GM19438 (cell line): Measurements from ENCODE around the gene XCL1.
"Not testable (repeated sequence)": the region's sequence is repeated elsewhere in the genome, so short reads cannot be mapped to it uniquely, and the experiment has no call there.

ENCODE experiments used
- ATAC-seq: cut with Tn5 transposase; IDR thresholded peaks from one replicate; pipeline ENCODE4 v1.9.1; 2021; ENCODE audit warnings: low read depth; ENCODE audit not compliant: unreplicated experiment

XCL1 gene

GRCh38 chr1:168576245-168576688, at the start of gene XCL1:
Gene XCL1 (plus strand): TSS chr1:168576605. CDS start chr1:168576638, 33 bp downstream.
- ATAC-seq = not testable (repeated sequence)

- no peak for ATAC-seq
Measured at GRCh38 chr1:168529518-168529917, 46.9 kb upstream of the XCL1 start.

GRCh38 chr1:168531615-168532345, 44.6 kb upstream of the XCL1 start:
- ATAC-seq = no peak

- ATAC-seq = peak; percentile 98
Measured at GRCh38 chr1:168535536-168535935, 40.9 kb upstream of the XCL1 start.

- not testable (repeated sequence) for ATAC-seq
Measured at GRCh38 chr1:168540798-168541197, 35.6 kb upstream of the XCL1 start.

- not testable (repeated sequence) for ATAC-seq
Measured at GRCh38 chr1:168542978-168543377, 33.4 kb upstream of the XCL1 start.

GRCh38 chr1:168543840-168544498, 32.4 kb upstream of the XCL1 start, which contains the start of gene XCL2:
Gene XCL2 (minus strand): TSS chr1:168543997. CDS start chr1:168543964, 33 bp downstream.
- not testable (repeated sequence) for ATAC-seq

- ATAC-seq = not testable (repeated sequence)
Measured at GRCh38 chr1:168545678-168546552, 30.5 kb upstream of the XCL1 start.

- ATAC-seq = not testable (repeated sequence)
Measured at GRCh38 chr1:168546553-168546895, 29.9 kb upstream of the XCL1 start.

- no peak for ATAC-seq
Measured at GRCh38 chr1:168550971-168551370, 25.4 kb upstream of the XCL1 start.

GRCh38 chr1:168551688-168552087, 24.7 kb upstream of the XCL1 start:
- no peak for ATAC-seq

- no peak for ATAC-seq
Measured at GRCh38 chr1:168552961-168553360, 23.4 kb upstream of the XCL1 start.

GRCh38 chr1:168553680-168554553, 22.5 kb upstream of the XCL1 start:
- ATAC-seq = no peak

- no peak for ATAC-seq
Measured at GRCh38 chr1:168554603-168555483, 21.6 kb upstream of the XCL1 start.

GRCh38 chr1:168555508-168556046, 20.8 kb upstream of the XCL1 start:
- no peak for ATAC-seq

GRCh38 chr1:168556647-168557046, 19.8 kb upstream of the XCL1 start:
- ATAC-seq = no peak

GRCh38 chr1:168560370-168560769, 16.0 kb upstream of the XCL1 start:
- ATAC-seq = no peak

- no peak for ATAC-seq
Measured at GRCh38 chr1:168561989-168562388, 14.4 kb upstream of the XCL1 start.

- ATAC-seq = no peak
Measured at GRCh38 chr1:168565825-168566224, 10.6 kb upstream of the XCL1 start.
